Ramos (cell line): ENCODE results near the gene PNMA6E.

Experiments
- in situ Hi-C: fragments of 300-500 bp; cut with MboI; formaldehyde crosslinking; loops from one replicate; pipeline ENCODE4 v1.14.3; 2022; ENCODE audit warnings: low sequenced_read_pairs; ENCODE audit not compliant: unreplicated experiment

Gene PNMA6E

DNA sequence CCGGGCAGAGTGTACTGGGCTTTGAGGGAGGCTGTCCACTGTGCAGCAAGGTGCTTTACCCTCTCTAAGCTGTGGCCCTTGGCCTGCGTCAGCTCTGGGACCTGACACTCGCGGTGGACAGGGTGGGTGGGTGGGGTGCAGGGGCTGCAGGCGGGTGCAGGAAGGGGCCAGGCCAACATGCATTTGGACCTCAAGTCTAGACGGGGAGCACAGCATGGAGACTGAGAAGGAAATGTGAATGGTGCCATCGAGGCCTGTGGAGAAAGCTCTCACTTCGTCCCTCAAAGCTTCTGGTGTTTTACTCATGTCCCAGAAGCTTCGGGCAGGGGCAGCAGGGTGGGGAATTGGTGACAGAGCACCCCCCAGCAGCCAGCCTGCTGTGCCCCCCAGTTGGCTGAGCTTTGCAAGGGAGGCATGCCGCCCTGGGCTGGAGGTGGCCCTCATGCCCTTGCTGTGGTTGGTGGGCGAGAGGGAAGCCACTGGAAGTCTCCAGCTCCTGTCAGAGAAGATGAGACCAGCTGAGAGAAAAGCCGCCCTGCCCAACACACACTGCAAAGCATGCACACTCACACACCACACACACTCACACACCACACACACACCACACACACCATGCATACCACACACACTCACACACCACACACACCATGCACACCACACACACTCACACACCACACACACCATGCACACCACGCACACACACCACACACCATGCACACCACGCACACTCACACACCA lies 12.3 kb downstream of the PNMA6E start:
- in situ Hi-C loops: loop anchor here (25.0 kb wide), 1 partner anchor 352 kb away; no protein-coding TSS in a partner anchor

GRCh38 chrX:153387987-153388721 lies 13.0 kb downstream of the PNMA6E start:
- in situ Hi-C loops: loop anchor here (25.0 kb wide), 1 partner anchor 351 kb away; no protein-coding TSS in a partner anchor

GRCh38 chrX:153387345-153387744 lies 13.8 kb downstream of the PNMA6E start:
- in situ Hi-C loops: loop anchor here (25.0 kb wide), 1 partner anchor 350 kb away; no protein-coding TSS in a partner anchor

DNA sequence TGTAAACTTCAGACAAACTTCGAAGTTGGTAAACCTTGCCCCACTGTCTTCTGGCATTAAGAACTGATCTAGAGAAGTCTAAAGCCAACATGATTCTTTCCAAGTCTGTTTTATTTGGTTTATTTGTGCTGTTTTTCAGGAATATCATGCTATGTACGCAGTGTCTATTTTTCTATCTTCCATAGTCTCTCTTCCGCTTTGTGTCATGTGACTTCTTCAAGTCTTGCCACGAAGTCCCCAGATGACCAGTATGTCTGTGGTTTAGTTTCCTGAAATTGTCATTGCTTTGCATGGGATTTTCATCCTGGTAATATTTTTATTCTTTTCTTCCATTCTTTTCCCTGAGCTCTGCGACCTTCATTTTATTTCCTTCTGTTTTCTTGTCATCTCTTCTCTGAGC lies 15.1 kb downstream of the PNMA6E start:
- in situ Hi-C loops: loop anchor here (25.0 kb wide), 1 partner anchor 349 kb away; no protein-coding TSS in a partner anchor

DNA sequence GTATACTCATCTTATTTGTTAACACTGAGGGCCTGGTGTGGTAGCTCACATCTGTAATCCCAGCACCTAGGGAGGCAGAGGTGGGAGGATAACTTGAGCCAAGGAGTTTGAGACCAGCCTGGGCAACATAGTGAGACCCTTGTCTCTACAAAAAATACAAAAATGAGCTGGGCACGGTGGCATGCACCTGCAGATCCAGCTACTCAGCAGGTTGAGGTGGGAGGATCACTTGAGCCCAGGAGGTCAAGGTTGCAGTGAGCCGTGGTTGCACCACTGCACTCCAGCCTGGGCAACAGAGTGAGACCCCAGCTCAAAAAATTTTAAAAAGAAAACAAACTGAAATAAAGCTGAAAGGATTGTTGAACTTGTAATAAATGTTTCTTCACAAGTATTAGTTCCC lies 16.2 kb downstream of the PNMA6E start:
- in situ Hi-C loops: loop anchor here (25.0 kb wide), 1 partner anchor 348 kb away; no protein-coding TSS in a partner anchor

DNA sequence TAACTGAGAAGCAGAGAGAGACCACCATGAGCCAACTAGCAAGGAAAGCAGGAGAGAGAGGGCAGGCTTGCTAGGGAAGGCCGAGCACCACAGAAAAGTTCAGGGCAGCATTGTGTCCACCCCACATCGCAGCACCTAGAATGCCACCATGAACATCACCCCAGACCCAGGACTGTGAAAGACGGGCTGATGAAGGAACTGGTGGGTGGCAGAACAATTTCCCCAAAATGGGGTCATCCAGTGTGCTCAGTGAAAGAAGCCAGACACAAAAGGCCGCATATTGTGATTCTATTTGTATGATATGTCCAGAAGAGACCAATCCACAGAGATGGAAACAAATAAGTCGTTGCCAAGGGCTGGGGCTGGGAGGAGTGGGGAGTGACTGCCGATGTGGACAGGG lies 16.8 kb downstream of the PNMA6E start:
- in situ Hi-C loops: loop anchor here (25.0 kb wide), 1 partner anchor 347 kb away; no protein-coding TSS in a partner anchor

DNA sequence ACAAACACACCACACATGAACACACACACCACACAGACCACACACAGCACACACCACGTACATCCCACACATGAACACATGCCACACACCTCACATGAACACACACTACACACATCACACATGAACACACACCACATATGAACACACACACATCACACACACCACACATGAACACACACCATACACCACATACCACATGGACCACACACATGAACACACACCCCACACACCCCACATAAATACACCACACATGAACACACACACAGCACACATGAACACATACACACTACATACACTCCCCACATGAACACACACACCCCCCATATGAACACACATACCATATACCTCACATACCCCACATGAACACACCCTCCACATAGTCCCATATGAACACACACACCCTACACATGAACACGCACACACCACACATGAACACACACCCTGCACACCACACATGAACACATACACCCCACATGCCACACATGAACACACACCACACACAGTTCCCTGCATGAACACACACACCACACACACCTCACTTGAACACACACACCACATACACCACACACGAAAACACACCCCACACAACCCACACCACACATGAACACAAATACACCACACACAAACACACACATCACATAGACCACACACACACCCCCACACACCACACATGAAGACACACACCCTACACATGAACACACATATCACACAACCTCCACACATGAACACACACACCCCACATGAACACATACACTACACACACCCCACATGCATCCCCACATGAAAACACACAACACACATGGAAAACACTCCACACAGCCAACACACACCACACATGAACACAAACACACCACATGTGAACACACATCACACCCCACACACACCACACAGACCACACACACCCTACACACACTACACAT lies 18.3 kb downstream of the PNMA6E start:
- in situ Hi-C loops: loop anchor here (25.0 kb wide), 1 partner anchor 346 kb away; no protein-coding TSS in a partner anchor

- in situ Hi-C loops: loop anchor here (25.0 kb wide), 1 partner anchor 345 kb away; no protein-coding TSS in a partner anchor
Measured at GRCh38 chrX:153381684-153382532, 19.2 kb downstream of the PNMA6E start.

- in situ Hi-C loops: loop anchor here (25.0 kb wide), 1 partner anchor 343 kb away; no protein-coding TSS in a partner anchor
Measured at GRCh38 chrX:153380691-153381090, 20.5 kb downstream of the PNMA6E start.

GRCh38 chrX:153379971-153380581 lies 21.1 kb downstream of the PNMA6E start:
- in situ Hi-C loops: loop anchor here (25.0 kb wide), 1 partner anchor 343 kb away; no protein-coding TSS in a partner anchor

DNA sequence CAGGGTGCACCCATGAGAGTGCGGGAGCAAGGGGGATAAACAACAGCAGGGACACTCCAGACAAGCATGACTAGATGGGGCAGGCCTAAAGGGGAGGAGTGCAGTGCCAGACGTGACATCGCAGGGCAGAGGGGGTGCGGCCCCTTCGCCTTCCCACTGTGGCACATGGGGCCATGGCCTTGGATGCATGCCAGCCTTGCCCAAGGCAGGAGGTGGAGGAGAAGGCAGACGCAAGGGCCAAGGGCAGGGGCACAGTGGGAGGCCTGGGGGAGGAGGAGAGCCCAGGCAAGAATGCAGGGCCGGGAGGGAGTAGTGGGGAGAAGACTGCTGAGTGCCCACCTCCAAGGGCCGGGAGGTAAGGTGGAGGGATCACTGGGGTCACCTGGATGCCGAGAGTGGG lies 21.6 kb downstream of the PNMA6E start:
- in situ Hi-C loops: loop anchor here (25.0 kb wide), 1 partner anchor 342 kb away; no protein-coding TSS in a partner anchor

GRCh38 chrX:153378607-153379006 lies 22.5 kb downstream of the PNMA6E start:
- in situ Hi-C loops: loop anchor here (25.0 kb wide), 1 partner anchor 341 kb away; no protein-coding TSS in a partner anchor

DNA sequence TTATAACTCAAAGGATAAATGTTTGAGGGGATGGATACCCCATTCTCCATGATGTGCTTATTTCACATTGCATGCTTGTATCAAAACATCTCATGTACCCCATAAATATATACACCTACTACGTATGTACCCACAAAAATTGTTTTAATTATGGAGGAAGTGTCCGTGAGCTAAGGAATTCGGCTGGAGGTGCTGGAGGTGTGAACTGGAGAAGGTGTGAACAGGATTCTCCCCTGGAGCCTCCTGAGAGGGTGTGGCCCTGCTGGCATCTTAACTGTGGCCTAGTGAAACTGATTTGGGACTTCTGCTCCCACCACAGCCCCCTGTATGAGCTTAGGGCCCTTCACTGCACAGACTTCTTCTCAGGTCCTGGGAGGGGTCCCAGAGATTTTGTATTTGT lies 23.4 kb downstream of the PNMA6E start:
- in situ Hi-C loops: loop anchor here (25.0 kb wide), 1 partner anchor 340 kb away; no protein-coding TSS in a partner anchor

GRCh38 chrX:153375571-153375970 lies 25.6 kb downstream of the PNMA6E start:
- in situ Hi-C loops: loop anchor here (25.0 kb wide), 1 partner anchor 338 kb away; no protein-coding TSS in a partner anchor

DNA sequence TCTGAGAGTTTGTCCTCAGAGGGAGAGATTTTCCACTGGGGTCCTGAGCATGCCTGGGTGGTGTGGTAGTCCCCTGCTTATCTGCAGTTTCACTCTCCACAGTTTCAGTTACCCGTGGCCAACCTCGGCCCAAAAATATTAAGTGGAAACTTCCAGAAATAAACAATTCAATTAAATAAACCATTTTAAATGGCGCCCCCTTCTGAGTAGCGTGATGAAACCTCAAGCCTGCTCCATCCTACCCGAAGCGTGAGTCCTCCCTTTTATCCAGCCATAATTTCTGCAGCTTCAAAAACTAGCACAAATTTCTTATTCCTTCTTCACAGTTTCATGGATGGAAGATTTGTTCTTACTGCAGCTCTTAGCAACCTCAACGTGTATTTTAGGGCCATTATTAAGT lies 26.7 kb downstream of the PNMA6E start:
- in situ Hi-C loops: loop anchor here (25.0 kb wide), 1 partner anchor 212 kb away; no protein-coding TSS in a partner anchor

GRCh38 chrX:153372949-153373348 lies 28.2 kb downstream of the PNMA6E start:
- in situ Hi-C loops: loop anchor here (25.0 kb wide), 1 partner anchor 211 kb away; no protein-coding TSS in a partner anchor

GRCh38 chrX:153371256-153371655 lies 29.9 kb downstream of the PNMA6E start:
- in situ Hi-C loops: loop anchor here (25.0 kb wide), 1 partner anchor 209 kb away; no protein-coding TSS in a partner anchor
